SK-N-SH (cell line): ENCODE data around the gene GABRG3. TPM values are rescaled to one million over a fixed set of nuclear protein-coding genes. Genes with fewer than 3 reads are reported as not detected.

Experiments used
- CTCF ChIA-PET: fragments of 300-600, 350-600 bp; formaldehyde crosslinking; extraction: SDS; loops from one replicate; lab custom pipeline; 2021; lab: Yijun Ruan, JAX
- POLR2A ChIA-PET: fragments of 350-600 bp; sonication (Branson Sonifier 250); formaldehyde crosslinking; extraction: SDS; loops from one replicate; lab custom pipeline; 2020; ENCODE audit warnings: antibody characterized with exemption, inconsistent platforms; lab: Yijun Ruan, JAX
- DNase-seq: peaks from one replicate; pipeline ENCODE4 v3.0.0; 2012
- H2AFZ ChIP-seq: fragments of 200-600 bp; sonication (generic); 2 replicates; pipeline ENCODE4 v1.8.1; 2016; ENCODE audit warnings: antibody characterized with exemption, mild to moderate bottlenecking, low read depth
- H3F3A ChIP-seq: fragments of 200-600 bp; sonication (generic); replicated peaks from 2 replicates; pipeline ENCODE3; 2016; ENCODE audit warnings: antibody characterized with exemption, mild to moderate bottlenecking; ENCODE audit not compliant: insufficient read depth
- H3K27ac ChIP-seq, 2 experiments: fragments of 200-500 bp in 1 of 2; fragments of 200-600 bp in 1 of 2; sonication (Bioruptor generic) in 1 of 2; sonication (generic), shearing (Covaris generic) in 1 of 2; 2 replicates each; pipeline versions ENCODE4 v1.5.1 to v1.6.1; 2014 to 2016; ENCODE audit warnings: low read depth in 2 of 2, inconsistent platforms in 1 of 2, low read length in 1 of 2, mild to moderate bottlenecking in 1 of 2, mixed read lengths in 1 of 2
- H3K27me3 ChIP-seq: fragments of 200-600 bp; sonication (generic), shearing (Covaris generic); 2 replicates; pipeline ENCODE4 v1.6.1; 2016; ENCODE audit warnings: mixed run types; ENCODE audit not compliant: insufficient read depth
- H3K36me3 ChIP-seq, 2 experiments: fragments of 200-500 bp in 1 of 2; fragments of 200-600 bp in 1 of 2; sonication (Bioruptor generic) in 1 of 2; sonication (generic) in 1 of 2; replicated peaks in 1 of 2; 2 replicates each; pipeline versions ENCODE3 to v1.5.1; 2014 to 2016; ENCODE audit warnings: low read length in 1 of 2, mild to moderate bottlenecking in 1 of 2; ENCODE audit not compliant: insufficient read depth in 2 of 2, control insufficient read depth in 1 of 2
- H3K4me1 ChIP-seq, 2 experiments: fragments of 200-500 bp in 1 of 2; fragments of 200-600 bp in 1 of 2; sonication (Bioruptor generic) in 1 of 2; sonication (generic), shearing (Covaris generic) in 1 of 2; 2 replicates each; pipeline versions ENCODE4 v1.5.1 to v1.6.1; 2014 to 2016; ENCODE audit warnings: low read depth in 1 of 2, low read length in 1 of 2, mixed run types in 1 of 2; ENCODE audit not compliant: insufficient read depth in 2 of 2, control insufficient read depth in 1 of 2
- H3K4me2 ChIP-seq: fragments of 200-600 bp; sonication (generic), shearing (Covaris generic); 2 replicates; pipeline ENCODE4 v1.6.1; 2017; ENCODE audit warnings: mixed run types
- H3K4me3 ChIP-seq, 2 experiments: fragments of 200-500 bp in 1 of 2; fragments of 200-600 bp in 1 of 2; sonication (Bioruptor generic) in 1 of 2; sonication (generic), shearing (Covaris generic) in 1 of 2; 2 replicates each; pipeline versions ENCODE4 v1.5.1 to v1.8.1; 2014 to 2016; ENCODE audit warnings: low read depth in 2 of 2, inconsistent platforms in 1 of 2, low read length in 1 of 2, mild to moderate bottlenecking in 1 of 2, mixed read lengths in 1 of 2, moderate library complexity in 1 of 2
- H3K79me2 ChIP-seq: fragments of 200-600 bp; sonication (generic); 2 replicates; pipeline ENCODE4 v1.8.1; 2017; ENCODE audit warnings: mild to moderate bottlenecking; ENCODE audit not compliant: insufficient read depth
- H3K9ac ChIP-seq: fragments of 200-600 bp; sonication (generic); 2 replicates; pipeline ENCODE4 v1.6.1; 2017; ENCODE audit warnings: mixed run types
- H3K9me2 ChIP-seq: fragments of 200-600 bp; sonication (generic); 2 replicates; pipeline ENCODE4 v1.6.1; 2017; ENCODE audit warnings: mixed run types
- H3K9me3 ChIP-seq: fragments of 200-600 bp; sonication (generic); 2 replicates; pipeline ENCODE4 v1.6.1; 2017; ENCODE audit warnings: mixed run types, mild to moderate bottlenecking, moderate library complexity
- H4K20me1 ChIP-seq: fragments of 200-600 bp; sonication (generic); 2 replicates; pipeline ENCODE4 v1.6.1; 2017; ENCODE audit warnings: mild to moderate bottlenecking, mixed run types; ENCODE audit not compliant: insufficient read depth
- CHD2 ChIP-seq: fragments of 150-350 bp; IDR thresholded peaks from 2 replicates; pipeline ENCODE4 v1.6.1; 2018; ENCODE audit warnings: low read length; ENCODE audit not compliant: partially characterized antibody
- EP300 ChIP-seq, 2 experiments: IDR thresholded peaks; 2 replicates each; pipeline versions ENCODE4 v1.4.0 to v1.6.1; 2012; ENCODE audit warnings: borderline replicate concordance in 1 of 2, low read depth in 1 of 2, low read length in 1 of 2
- EZH2phosphoT487 ChIP-seq: fragments of 200-600 bp; sonication (generic); IDR thresholded peaks from 2 replicates; pipeline ENCODE4 v1.6.1; 2017; ENCODE audit warnings: low read depth, mixed run types, mild to moderate bottlenecking, antibody characterized with exemption, moderate library complexity, borderline replicate concordance
- FOXM1 ChIP-seq: IDR thresholded peaks from 2 replicates; pipeline ENCODE4 v1.4.0; 2012; ENCODE audit warnings: low read depth, mild to moderate bottlenecking
- GABPA ChIP-seq: IDR thresholded peaks from 2 replicates; pipeline ENCODE4 v1.4.0; 2012; ENCODE audit warnings: low read depth, mild to moderate bottlenecking
- JUND ChIP-seq: IDR thresholded peaks from 2 replicates; pipeline ENCODE4 v1.4.0; 2012
- MEF2A ChIP-seq: IDR thresholded peaks from 2 replicates; pipeline ENCODE4 v1.4.0; 2012; ENCODE audit warnings: low read depth, borderline replicate concordance
- MXI1 ChIP-seq: IDR thresholded peaks from 2 replicates; pipeline ENCODE4 v1.6.1; 2012; ENCODE audit warnings: mild to moderate bottlenecking, low read depth, low read length, improper control_type of control experiment
- NRF1 ChIP-seq: IDR thresholded peaks from 2 replicates; pipeline ENCODE4 v1.6.1; 2012; ENCODE audit warnings: low read depth, mild to moderate bottlenecking, low read length
- RAD21 ChIP-seq: IDR thresholded peaks from 2 replicates; pipeline ENCODE4 v1.6.1; 2012; ENCODE audit warnings: mild to moderate bottlenecking, low read length
- RCOR1 ChIP-seq: fragments of 150-350 bp; IDR thresholded peaks from 2 replicates; pipeline ENCODE4 v1.6.1; 2017; ENCODE audit warnings: antibody characterized with exemption, low read length
- RFX5 ChIP-seq: IDR thresholded peaks from 2 replicates; pipeline ENCODE4 v1.6.1; 2012; ENCODE audit warnings: mild to moderate bottlenecking, improper control_type of control experiment, low read length
- RXRA ChIP-seq: IDR thresholded peaks from 2 replicates; pipeline ENCODE4 v1.4.0; 2012; ENCODE audit warnings: low read depth, mild to moderate bottlenecking, borderline replicate concordance
- TEAD4 ChIP-seq: IDR thresholded peaks from 2 replicates; pipeline ENCODE4 v1.4.0; 2012; ENCODE audit warnings: mild to moderate bottlenecking, borderline replicate concordance; ENCODE audit not compliant: insufficient read depth
- YY1 ChIP-seq: IDR thresholded peaks from 2 replicates; pipeline ENCODE4 v1.4.0; 2012; ENCODE audit warnings: low read depth, mild to moderate bottlenecking
- WGBS: methylation state at CpG from one replicate; pipeline ENCODE4 v1.1.6; 2017; ENCODE audit warnings: low lambda C conversion rate; 5-methylcytosine and 5-hydroxymethylcytosine counted together
- polyA plus RNA-seq, 3 experiments: library from polyadenylated mRNA; depleted of rRNA; stranded (reverse); fragments of >200 nt; gene quantifications; 2 replicates each; pipeline ENCODE4 v1.2.3, GENCODE V29; 2012
- TF ChIP-seq, protein P1 (sequence below): IDR thresholded peaks from 2 replicates; pipeline ENCODE4 v1.6.1; 2012; ENCODE audit warnings: mild to moderate bottlenecking, low read depth, low read length, moderate library complexity
- TF ChIP-seq, protein P2 (sequence below): fragments of 150-350 bp; IDR thresholded peaks from 2 replicates; pipeline ENCODE4 v1.6.1; 2017; ENCODE audit warnings: antibody characterized with exemption, low read length, low read depth, borderline replicate concordance
- TF ChIP-seq, protein P3 (sequence below): IDR thresholded peaks from 2 replicates; pipeline ENCODE4 v1.4.0; 2012; ENCODE audit warnings: low read depth

GABRG3 gene
- polyA plus RNA-seq, 1 of the 3 experiments (the other 2 are of a cell fraction), result not detected

DNA sequence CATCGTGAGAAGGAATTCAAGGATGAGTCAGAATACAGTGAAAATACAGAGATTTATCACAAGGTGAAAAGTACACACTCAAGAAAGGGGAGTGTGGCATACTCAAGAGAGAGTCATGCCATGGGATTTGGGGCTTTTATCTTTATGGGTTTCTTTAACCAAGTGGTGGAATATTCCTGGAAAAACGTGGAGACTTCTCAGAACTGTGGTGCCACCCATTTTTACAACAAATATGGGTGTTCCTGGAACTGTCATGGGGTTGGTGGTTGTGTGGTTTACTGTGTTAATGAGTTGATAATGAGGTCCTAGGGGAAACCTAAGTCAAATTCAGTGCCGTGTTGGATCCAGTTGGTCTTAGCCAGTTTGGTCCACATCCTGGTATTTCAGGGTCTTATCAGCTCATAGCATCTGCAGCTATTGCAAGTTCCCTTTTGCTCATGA, 497.2 kb downstream of the GABRG3 start:
- no peak for DNase-seq
- Histone ChIP-seq H3K79me2 (no peaks in the 10 kb centered on the region), H4K20me1 (no peaks in the 10 kb centered on the region), H3K4me2 (no peak overlapping the region), H3K9me2 (no peaks in the 10 kb centered on the region), H3F3A (no peaks in the 10 kb centered on the region), H3K27ac (no peak overlapping the region), H2AFZ (no peak overlapping the region), H3K4me1 (no peaks in the 10 kb centered on the region), H3K36me3 (no peaks in the 10 kb centered on the region), H3K9ac (no peak overlapping the region), H3K27me3 (no peaks in the 10 kb centered on the region), H3K9me3 (no peaks in the 10 kb centered on the region), H3K4me3 (no peak overlapping the region)
- 26% methylated on average over 3 of the region's 3 CpGs for WGBS
- ChIA-PET POLR2A (no interaction called here), CTCF (no interaction called here)
- TF ChIP-seq EP300 (IDR thresholded peaks at IDR 0.05; ENCODE audit: borderline replicate concordance in 1 of 2, low read depth in 1 of 2, low read length in 1 of 2) (no peak), RXRA (no peak), MXI1 (no peak), CHD2 (no peak), MEF2A (no peak), GABPA (no peak), YY1 (no peak), EZH2phosphoT487 (no peak)
- TF ChIP-seq, protein P1, sequence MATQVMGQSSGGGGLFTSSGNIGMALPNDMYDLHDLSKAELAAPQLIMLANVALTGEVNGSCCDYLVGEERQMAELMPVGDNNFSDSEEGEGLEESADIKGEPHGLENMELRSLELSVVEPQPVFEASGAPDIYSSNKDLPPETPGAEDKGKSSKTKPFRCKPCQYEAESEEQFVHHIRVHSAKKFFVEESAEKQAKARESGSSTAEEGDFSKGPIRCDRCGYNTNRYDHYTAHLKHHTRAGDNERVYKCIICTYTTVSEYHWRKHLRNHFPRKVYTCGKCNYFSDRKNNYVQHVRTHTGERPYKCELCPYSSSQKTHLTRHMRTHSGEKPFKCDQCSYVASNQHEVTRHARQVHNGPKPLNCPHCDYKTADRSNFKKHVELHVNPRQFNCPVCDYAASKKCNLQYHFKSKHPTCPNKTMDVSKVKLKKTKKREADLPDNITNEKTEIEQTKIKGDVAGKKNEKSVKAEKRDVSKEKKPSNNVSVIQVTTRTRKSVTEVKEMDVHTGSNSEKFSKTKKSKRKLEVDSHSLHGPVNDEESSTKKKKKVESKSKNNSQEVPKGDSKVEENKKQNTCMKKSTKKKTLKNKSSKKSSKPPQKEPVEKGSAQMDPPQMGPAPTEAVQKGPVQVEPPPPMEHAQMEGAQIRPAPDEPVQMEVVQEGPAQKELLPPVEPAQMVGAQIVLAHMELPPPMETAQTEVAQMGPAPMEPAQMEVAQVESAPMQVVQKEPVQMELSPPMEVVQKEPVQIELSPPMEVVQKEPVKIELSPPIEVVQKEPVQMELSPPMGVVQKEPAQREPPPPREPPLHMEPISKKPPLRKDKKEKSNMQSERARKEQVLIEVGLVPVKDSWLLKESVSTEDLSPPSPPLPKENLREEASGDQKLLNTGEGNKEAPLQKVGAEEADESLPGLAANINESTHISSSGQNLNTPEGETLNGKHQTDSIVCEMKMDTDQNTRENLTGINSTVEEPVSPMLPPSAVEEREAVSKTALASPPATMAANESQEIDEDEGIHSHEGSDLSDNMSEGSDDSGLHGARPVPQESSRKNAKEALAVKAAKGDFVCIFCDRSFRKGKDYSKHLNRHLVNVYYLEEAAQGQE, result no peak

DNA sequence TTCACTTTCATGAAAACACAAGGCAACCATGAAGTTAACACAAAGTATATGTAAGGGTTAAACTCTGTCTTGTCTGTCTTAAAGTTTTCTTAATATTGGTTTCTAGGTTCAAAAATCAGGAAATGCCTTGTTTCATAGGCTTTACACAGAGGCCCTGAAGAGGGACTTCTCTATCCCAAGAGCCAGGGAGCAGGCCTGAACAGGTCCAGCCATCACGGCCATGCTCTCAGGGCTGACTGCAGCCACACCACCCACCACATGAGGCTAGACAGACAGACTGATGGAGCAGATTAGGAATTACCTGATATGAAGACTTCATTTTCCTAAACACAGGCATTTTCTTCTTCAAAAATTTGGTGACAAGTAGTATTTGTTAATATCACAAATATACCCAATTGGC, 502.9 kb downstream of the GABRG3 start:
- H3K4me1 ChIP-seq, result no peaks in the 10 kb centered on the region
- H3K79me2 ChIP-seq, result no peaks in the 10 kb centered on the region
- no peak overlapping the region for H3K4me2 ChIP-seq
- ChIA-PET POLR2A (no interaction called here), CTCF (no interaction called here)
- 11% methylated on average over 1 of the region's 1 CpG for WGBS
- DNase-seq, result no peak
- H3K36me3 ChIP-seq, result no peaks in the 10 kb centered on the region
- H3F3A ChIP-seq, result no peaks in the 10 kb centered on the region
- no peaks in the 10 kb centered on the region; the same call in 1 of the 2 replicates for H3K9me3 ChIP-seq
- H3K27ac ChIP-seq, result no peak overlapping the region
- no peaks in the 10 kb centered on the region for H4K20me1 ChIP-seq
- no peaks in the 10 kb centered on the region for H3K9me2 ChIP-seq
- no peak overlapping the region for H2AFZ ChIP-seq
- no peak overlapping the region for H3K9ac ChIP-seq
- no peaks in the 10 kb centered on the region for H3K27me3 ChIP-seq
- H3K4me3 ChIP-seq, result no peak overlapping the region
- TF ChIP-seq CHD2, result no peak
- no peak for TF ChIP-seq FOXM1
- TF ChIP-seq RXRA, result no peak
- TF ChIP-seq RFX5, result no peak
- TF ChIP-seq RCOR1, result no peak
- TF ChIP-seq, protein P1, result no peak
- TF ChIP-seq, protein P2, sequence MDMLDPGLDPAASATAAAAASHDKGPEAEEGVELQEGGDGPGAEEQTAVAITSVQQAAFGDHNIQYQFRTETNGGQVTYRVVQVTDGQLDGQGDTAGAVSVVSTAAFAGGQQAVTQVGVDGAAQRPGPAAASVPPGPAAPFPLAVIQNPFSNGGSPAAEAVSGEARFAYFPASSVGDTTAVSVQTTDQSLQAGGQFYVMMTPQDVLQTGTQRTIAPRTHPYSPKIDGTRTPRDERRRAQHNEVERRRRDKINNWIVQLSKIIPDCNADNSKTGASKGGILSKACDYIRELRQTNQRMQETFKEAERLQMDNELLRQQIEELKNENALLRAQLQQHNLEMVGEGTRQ, result no peak
- no peak for TF ChIP-seq JUND
- TF ChIP-seq MXI1, result no peak
- no peak for TF ChIP-seq MEF2A
- TF ChIP-seq TEAD4, result no peak
- TF ChIP-seq, protein P3, sequence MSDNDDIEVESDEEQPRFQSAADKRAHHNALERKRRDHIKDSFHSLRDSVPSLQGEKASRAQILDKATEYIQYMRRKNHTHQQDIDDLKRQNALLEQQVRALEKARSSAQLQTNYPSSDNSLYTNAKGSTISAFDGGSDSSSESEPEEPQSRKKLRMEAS, result no peak
- no peak for TF ChIP-seq NRF1
- no peak for TF ChIP-seq EP300 (IDR thresholded peaks at IDR 0.05; ENCODE audit: borderline replicate concordance in 1 of 2, low read depth in 1 of 2, low read length in 1 of 2)
- no peak for TF ChIP-seq RAD21
